SW480 (cell line): ENCODE data around the gene PACS2.

Experiments used
- DNase-seq: peaks from one replicate; pipeline ENCODE4 v3.0.0-alpha.2; 2016; ENCODE audit warnings: low spot score

The PACS2 gene

DNA sequence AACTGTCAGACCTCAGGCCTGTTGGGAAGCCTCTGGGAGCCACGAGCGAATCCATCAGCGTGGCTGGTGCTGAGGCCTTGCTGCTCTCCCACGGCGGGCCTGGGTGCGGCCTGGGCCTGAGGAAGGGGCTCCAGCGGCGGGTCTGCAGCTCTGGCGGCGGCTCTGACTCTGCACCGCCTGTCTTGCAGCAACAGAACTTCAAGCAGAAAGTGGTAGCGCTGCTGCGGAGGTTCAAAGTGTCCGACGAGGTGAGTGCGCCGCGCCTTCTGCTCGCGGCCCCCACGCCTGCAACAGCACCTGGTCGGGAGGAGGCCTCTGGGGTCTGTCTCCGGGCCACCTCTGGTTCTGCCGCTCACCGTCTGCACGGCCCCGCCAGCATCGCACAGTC lies 55.1 kb downstream of the PACS2 start:
- DNase-seq = no peak

DNA sequence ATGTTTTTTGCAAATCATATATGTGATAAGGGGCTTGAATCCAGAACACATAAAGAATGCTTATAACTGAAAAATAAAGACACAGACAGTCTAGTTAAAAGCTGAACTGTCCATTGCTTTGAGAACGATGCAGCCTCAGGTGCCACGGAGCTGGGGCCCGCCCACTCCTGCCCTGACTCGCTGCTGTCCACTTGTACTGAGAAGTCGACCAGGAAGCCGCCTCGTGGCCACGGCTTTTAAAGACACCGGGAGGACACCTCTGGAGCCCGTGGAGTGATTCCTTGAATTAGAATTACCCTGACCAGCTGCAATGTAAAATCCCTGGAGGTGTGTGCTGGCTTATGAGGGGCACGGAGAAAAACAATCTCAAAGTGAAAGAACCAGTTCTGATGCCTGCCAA lies 59.8 kb downstream of the PACS2 start:
- DNase-seq = no peak

- DNase-seq = no peak
Observed at GRCh38 chr14:105375635-105376057, 61.1 kb downstream of the PACS2 start.

- no peak for DNase-seq
Observed at GRCh38 chr14:105376521-105377440, 62.2 kb downstream of the PACS2 start.

GRCh38 chr14:105377555-105378182 lies 63.1 kb downstream of the PACS2 start:
- DNase-seq = no peak

DNA sequence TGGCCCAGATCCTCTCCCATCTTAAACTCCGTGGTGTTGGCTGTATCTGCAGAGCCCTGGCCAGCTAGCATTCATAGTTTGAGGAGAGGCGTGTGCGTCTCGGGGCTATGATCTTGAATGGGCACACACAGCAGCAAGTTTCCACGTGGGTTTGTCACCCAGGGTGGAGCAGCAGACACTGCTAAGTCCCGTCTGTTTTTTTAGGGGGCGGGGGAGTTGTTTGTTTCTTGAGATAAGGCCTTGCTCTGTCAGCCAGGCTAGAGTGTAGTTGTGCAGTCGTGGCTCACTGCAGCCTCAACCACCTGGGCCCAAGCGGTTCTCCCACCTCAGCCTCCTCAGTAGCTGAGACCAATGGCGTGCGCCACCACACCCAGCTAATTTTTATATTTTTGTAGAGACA lies 63.7 kb downstream of the PACS2 start:
- DNase-seq = no peak

DNA sequence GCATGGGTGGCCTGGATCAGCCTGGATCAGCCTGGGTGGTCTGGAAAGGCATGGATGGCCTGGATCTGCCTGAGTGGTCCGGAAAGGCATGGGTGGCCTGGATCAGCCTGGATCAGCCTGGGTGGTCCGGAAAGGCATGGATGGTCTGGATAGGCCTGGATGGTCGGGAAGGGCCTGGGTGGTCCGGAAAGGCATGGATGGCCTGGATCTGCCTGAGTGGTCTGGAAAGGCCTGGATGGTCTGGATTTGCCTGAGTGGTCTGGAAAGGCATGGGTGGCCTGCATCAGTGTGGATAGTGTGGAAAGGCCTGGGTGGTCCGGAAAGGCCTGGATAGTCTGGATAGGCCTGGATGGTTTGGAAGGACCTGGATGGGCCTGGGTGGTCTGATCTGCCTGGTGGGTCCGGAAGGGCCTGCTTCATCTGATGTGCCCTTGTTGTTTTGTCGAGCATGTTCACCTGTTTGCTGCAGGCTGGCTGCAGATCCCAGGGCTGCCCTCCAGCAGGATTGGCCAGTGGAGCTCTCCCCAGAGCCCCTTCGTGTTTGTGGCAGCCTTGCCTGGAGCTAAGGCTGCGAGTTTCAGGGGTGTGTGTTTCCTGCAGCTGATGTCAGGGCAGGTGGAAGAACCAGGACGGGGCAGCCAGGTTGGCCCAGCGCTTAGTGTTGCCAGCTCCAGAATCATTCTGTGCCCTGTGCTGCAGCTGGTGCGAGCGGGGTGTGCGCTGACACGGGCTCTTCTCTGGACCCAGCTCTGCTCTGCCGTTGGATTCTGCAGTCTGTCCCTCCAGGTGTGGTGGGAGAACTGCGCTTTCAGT lies 64.5 kb downstream of the PACS2 start:
- no peak for DNase-seq

DNA sequence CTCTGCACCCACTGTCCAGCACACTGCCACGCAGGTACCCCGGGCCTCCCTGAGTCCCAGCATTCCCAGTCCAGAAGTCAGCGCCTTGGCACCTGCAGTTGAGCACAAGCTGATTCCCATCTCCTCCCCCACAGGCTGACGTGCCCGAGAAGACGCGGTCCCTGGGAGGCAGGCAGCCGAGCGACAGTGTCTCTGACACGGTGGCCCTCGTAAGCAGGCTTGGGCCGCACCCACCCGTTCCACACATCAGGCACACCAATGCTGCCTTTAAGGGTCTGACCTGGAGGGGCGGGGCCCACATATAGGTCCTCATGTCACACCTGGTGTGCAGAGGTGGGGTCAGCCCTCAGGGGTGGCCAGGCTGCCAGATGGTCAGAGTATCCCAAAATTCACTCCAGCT lies 65.4 kb downstream of the PACS2 start:
- no peak for DNase-seq

GRCh38 chr14:105380756-105381155 lies 66.2 kb downstream of the PACS2 start:
- DNase-seq = no peak

- no peak for DNase-seq
Observed at GRCh38 chr14:105381446-105382342, 67.1 kb downstream of the PACS2 start.

- no peak for DNase-seq
Observed at GRCh38 chr14:105382343-105383082, 68.0 kb downstream of the PACS2 start.

DNA sequence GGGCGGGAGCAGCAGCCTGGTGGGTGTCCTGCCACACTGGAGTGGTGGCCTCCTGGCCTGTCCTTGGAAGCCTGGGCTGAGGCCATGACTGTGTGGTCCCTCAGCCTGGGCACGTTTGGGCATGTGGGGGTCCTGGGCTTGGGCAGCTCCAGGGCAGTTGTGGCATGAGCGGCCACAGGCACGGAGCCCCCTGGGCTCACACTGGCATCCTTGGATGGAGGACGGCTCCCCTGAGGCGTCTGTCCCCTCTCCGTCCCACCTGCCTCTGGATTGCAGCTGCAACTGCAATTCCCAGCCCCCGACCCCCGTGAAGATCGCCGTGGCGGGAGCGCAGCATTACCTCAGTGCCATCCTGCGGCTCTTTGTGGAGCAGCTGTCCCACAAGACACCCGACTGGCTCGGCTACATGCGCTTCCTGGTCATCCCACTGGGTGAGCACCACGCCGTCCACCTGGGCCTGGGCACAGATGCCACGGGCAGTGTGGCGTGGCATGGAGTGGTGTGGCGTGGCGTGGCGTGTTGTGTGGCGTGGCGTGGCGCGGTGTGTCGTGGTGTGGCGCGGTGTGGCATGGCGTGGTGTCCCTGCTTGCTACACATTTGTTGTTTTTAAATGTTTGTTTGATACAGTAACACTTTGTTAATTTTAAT lies 68.7 kb downstream of the PACS2 start:
- no peak for DNase-seq

DNA sequence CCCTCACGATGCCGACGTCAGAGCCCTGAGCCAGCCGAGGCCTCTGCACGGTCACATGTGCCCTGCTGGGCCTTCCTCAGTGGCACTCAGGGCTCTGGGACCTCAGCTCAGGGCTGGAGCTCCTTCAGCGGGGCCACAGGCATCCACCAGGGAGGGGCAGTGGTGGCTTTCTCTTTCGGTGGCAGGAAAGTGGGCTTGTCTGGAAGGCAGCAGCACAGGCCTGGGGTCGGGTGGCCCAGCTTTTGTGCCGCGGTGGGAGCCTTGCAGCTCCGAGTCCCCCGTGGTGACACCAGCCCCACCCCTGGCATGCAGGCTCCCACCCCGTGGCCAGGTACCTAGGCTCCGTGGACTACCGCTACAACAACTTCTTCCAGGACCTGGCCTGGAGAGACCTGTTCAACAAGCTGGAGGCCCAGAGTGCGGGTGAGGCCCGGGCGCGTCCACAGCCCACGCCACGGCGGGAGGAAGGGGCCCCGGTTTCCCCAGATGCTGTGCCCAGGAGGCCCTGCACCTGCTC lies 69.6 kb downstream of the PACS2 start:
- DNase-seq = no peak

DNA sequence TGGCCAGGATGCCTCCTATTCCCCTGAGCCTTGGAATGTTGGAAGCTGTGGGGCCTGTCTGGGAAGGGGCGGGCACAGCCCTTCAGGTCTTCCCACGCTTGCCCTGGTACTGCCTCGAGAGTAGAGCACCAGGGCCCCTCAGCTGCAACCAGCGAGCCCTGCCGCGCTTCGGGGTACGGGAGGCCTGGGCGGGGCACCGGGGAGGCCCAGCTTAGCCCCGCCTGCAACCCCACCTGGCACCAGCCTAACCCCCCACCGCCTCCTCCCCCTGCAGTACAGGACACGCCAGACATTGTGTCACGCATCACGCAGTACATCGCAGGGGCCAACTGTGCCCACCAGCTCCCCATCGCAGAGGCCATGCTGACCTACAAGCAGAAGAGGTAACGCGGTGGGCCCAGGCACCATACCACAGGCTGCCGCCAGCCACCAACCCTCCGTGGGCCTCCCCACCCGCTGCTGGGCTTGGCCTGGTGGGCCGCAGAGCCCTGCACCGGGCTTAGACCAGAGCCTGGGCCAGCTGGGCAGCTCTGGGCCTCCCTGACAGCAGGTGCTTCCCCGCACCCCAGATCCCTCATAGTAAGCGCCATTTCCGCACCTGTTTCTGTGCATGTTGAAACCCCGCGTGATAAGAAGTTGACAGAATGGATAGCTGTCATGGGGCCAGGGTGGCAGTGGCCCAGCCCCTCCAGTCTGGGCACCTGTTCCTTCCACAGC lies 70.2 kb downstream of the PACS2 start:
- no peak for DNase-seq

DNA sequence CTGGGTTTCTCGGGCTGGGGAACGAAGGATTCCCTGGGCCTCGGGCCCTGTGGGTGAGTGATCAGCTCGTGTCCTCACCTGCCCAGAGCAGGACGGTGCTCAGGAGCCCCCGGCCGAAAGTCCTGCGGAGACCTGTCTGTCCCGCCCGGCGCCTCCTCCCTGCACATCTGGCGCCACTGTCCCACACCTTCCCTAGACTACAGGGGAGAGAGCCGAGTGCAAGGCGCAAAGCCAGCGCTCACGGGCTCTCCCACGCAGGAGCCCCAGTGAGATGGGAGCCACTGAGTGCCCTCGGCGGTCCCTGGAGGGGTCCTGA lies 70.7 kb downstream of the PACS2 start:
- DNase-seq = no peak

- no peak for DNase-seq
Observed at GRCh38 chr14:105385698-105386365, 71.3 kb downstream of the PACS2 start.

DNA sequence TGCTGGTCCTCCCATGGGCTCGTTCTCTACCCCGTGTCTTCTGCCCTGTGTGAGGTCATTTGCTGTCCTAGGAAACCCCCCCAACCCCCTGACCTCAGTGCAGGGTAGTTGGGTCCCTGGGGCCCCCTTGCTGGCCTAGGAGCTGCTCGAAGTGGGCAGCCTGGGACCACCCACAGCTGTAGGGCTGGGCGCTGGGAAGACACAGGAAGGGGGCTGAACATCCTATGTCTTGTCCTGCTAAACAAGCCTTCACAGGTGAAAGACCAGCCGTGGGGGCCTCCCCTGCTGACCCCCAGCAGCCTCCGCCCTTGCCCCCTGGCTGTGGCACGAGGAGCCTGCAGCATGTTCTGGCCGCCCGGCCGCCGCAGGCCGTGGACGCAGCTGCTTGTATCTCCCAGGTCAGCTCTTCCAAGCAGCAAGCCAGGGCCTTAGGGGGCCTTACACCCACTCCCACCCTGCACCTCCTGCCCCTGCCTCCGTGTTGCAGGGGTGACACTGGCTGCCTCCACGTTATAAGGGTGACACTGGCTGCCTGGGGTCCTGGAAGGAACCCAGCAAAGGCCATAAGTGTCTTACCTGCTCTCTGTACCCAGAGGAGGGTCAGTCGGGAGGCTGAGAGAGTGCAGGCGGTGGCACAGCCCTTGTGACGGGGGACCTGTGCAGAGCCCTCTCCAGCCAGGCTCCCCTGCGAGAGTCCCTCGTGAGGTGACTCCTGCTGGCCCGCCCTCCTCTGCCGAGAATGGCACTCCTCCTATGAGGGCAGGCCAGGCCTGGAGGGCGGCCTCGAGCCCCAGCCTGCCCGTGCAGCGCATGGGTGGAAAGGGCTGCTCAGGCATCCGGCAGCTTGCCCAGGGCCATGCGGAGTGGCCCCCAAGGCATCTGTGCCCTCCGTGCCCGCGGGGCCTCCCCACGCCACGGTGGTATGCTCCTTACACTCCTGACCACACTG lies 72.3 kb downstream of the PACS2 start:
- no peak for DNase-seq

DNA sequence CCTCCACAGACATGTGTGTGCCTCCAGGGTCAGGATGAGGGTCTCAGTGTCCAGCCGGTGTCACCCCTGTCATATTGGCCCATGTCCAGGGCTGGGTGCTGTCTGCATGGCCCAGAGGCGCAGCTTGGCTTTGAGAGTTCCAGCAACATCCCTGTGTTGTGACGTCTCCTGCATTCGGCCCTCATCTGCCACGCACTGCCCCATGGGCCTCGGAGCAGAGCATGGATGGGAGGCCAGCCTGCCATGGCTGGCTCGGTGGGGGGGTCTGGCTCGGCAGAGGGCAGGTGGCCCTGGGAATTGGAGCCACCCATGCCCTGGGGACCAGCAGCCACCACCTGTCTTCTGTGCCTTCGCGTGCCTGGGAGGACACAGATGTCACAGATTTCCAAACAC lies 73.0 kb downstream of the PACS2 start:
- DNase-seq = no peak
